Activated naive CD4-positive, alpha-beta T cell (primary cell): Measurements from ENCODE around the gene TENT5A.
A peak's percentile ranks its signal among the peaks of the same experiment; 100 is the strongest.

Source experiments
- DNase-seq, 4 experiments: peaks; one replicate each; lab custom pipeline; 2025; lab: John Stamatoyannopoulos, UW

TENT5A gene

DNA sequence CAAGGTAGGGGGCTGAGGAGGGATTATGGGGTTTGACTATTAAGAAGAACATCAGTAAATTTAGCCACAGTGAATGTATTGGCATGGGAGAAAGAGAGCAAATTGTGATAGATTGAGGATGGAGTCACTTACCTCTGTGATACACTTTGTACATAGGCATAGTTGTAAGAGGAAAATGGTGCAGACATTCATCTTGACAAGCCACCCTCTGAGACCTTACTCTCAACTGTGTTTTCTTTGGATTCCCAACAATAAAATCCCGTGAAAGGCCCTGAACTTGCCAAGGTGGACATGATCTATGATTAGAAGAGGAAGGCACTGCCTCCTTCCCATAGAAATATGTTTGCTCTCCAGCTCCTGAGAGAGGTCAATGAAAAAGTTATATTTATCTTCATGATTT lies 18.6 kb upstream of the TENT5A start:
- DNase-seq: no peak

DNA sequence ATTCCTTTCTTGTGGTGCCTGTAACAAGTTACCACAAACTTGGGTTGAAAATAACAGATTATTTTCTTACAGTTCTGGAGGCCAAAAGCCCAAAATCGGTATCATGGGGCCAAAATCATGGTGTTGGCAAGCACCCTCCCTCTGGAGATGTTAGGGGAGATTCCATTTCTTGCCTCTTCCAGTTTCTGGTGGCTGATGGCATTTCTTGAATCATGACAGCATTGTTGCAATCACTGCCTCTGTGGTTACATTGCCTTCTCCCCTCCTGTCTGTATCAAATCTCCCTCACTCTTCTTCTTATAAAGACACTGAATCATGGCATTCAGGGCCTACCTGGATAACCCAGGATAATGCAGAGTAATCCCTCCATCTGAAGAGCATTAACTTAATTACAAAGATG lies 17.9 kb upstream of the TENT5A start:
- no peak for DNase-seq

- DNase-seq: no peak
Measured at GRCh38 chr6:81769824-81770223, 17.3 kb upstream of the TENT5A start.

GRCh38 chr6:81768150-81768942 lies 15.9 kb upstream of the TENT5A start:
- no peak for DNase-seq

DNA sequence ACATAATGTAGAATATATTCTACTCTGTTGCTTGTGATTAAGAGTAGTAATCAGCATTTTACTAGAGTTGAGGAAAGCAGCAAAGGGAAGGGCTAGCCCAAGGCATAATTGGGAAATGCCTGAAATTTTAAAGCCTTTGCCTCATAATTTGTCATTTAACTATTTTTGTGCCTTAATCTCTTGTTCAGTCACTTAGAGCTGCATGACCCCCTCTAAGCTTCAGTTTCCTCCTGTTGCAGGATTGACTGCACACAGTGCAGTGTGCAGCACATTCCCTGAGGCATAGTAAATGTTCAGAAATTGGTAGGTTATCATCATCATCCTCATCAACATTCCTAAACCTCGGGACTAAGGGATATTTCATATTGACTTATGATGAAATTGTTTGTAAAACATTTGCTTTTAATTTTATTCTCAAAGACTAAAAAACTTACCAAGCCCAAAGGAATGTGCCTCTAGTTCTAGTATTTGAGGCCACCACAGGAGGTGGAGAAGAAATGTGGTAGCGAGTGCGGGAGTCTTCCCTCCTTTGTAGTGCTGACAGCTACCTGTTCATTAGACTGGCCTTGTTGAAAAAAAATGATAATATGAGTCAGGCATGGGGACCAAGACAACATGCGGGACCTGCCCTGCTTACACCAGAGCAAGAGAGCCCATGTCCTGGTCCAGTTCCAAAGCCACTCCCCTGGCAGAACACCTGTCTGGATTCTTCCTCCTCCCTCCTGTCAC lies 14.8 kb upstream of the TENT5A start:
- no peak for DNase-seq

GRCh38 chr6:81766482-81767069 lies 14.1 kb upstream of the TENT5A start:
- DNase-seq: no peak

DNA sequence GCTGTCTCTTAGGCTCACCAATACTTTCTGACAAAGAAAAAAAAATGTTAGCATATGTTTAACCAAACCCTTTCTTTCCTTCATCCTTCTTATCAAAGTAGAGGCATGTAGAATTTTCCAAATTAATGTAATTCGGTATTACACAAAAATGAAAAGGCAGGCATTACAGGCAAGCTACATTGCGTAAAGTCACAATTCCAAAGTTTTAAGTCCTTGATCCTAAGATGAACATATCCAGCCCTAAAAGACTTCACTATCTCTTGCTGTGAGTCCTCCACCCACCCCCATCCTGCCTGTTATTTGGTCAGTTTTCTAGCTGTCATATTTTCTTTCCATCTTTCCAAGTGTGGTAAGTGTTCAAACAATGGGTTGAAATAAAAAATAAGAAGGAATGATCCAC lies 12.1 kb upstream of the TENT5A start:
- no peak for DNase-seq

- DNase-seq: no peak
Measured at GRCh38 chr6:81763968-81764367, 11.5 kb upstream of the TENT5A start.

GRCh38 chr6:81763051-81763450 lies 10.6 kb upstream of the TENT5A start:
- DNase-seq: no peak

DNA sequence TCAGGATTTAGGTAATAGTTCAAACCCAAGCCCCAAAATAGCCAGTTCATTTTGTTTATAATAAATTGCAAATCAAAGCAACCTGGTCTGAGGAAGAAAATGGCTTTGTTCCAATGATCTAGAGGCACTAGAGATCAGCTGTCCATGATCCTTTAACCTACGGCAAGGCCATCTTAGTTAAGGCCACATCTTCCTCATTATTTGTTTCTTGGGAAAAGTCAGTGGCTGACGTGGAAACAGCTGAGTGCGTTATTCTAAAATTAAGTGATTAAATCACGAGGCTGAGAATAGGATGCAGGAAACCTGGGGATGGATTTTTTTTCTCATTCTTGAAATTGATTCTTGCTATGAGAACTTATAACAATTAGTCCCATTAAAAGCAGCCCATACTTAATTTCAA lies 10.1 kb upstream of the TENT5A start:
- no peak for DNase-seq

DNA sequence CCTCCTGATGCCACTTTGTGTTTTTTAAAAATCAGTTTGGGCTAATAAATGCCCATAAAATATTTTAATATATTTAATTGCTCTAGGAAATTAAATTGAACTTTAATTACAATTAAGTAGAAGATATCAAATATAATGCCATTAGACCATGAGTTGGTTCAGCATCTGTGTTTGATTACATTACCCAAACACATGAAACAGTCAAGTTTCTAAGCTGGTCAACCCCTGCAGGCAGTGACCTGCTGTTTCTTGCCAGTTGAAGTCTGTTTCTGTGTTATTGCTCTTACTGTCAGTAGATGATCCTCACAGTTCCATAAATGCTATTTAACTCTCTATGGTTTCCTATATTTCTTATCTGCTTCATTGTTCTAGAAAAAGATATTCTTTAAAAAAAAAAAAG lies 9.7 kb upstream of the TENT5A start:
- no peak for DNase-seq

- no peak for DNase-seq
Measured at GRCh38 chr6:81761197-81761596, 8.7 kb upstream of the TENT5A start.

GRCh38 chr6:81759782-81760181 lies 7.3 kb upstream of the TENT5A start:
- no peak for DNase-seq

DNA sequence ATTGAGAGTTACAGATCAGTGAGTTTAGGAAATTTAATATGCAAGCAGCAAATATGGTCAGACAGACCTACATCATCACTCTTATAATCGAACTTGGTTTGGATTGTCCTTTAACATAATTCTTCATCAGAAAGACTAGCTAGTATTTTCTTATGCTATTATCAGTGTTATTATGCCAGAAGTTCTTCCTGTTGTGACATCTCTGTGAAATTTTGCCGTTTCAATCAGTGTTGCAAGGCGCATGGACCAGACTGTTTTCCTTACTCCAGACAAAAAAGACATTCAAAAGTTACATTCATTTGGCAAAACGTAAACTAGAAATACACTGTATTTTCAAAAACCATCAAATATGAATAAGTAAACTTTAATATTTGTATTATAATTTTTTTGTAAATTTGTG lies 5.7 kb upstream of the TENT5A start:
- DNase-seq: no peak

- DNase-seq: no peak
Measured at GRCh38 chr6:81756690-81757089, 4.2 kb upstream of the TENT5A start.

- no peak for DNase-seq
Measured at GRCh38 chr6:81755551-81755950, 3.1 kb upstream of the TENT5A start.

- no peak for DNase-seq
Measured at GRCh38 chr6:81754906-81755305, 2.4 kb upstream of the TENT5A start.

DNA sequence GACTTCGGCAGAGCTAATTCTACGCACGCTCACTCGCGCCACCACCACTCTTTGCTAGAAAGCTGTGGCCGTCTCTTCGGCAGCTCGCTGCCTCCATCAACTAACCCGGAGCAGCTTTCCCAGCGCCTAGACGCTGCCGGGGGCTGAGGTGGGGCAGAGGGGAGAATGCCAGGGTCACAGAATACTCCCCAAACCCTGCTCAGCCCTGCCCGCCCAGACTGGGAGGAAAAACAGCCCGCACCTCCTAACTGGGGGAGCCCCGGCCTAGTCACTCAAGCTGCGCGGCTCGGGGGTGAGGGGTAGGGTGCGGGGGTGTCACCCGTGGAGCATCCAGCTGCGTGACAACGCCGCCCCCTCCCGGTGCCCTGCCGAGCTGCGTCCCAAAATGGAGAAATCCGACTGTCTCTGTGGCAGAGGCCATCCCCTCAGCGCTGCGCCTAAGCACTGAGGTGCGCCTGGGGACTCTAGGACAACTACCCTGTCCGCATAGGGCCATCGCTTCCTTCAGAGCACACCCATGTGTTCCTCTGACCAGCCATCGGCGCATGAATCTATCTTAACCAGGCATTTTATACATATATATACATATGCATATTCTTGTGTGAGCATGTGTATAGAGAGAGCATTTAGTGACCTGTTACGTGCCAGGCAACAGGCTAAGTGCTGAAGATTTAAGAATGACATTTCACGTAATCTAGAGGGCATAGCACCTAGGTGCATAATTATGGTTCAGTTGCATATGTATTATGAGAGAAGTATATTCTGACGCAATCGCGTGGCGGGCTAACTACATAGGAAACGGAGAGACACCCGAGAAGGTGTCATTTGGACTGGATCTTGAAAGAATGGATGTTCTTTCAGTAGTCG lies 1.5 kb upstream of the TENT5A start:
- peak; percentile 65 to 86 (median 76) for DNase-seq

GRCh38 chr6:81752921-81753710 lies 635 bp upstream of the TENT5A start:
- DNase-seq: peak; percentile 28 to 70 (median 44)

GRCh38 chr6:81751388-81752083 lies 945 bp downstream of the TENT5A start:
- DNase-seq: peak in 2 of 4 experiments; percentile 20 to 25
